G401.6 (cell line): Measurements from ENCODE around the gene KNDC1.
"Not testable (repeated sequence)": the region's sequence is repeated elsewhere in the genome, so short reads cannot be mapped to it uniquely, and the experiment has no call there.

ENCODE experiments used
- FAIRE-seq: peaks from 2 replicates; lab custom pipeline; 2012; peaks lifted over from hg19 to GRCh38; lab: Jason Lieb, UNC

The KNDC1 gene

GRCh38 chr10:133141144-133141957 is 18.7 kb upstream of the KNDC1 start:
- FAIRE-seq: no peak

DNA sequence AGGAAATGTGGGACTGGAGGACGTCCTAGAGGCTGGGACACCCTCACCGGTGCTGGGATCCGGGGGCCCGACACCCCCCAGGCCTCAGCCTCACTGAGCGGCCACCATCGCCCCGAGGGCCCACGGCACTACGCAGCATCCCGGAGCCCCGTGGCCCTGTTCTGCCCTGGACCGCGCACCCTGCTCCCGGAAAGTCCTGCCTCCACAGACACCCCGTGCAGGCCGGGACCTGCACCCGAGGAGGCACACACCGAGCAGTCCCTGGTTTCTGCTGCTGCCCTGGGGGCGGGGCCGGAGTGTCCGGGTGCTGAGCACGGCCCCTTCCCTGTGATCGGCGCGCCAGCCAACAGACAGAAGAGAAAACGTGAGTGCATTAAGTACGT is 18.1 kb upstream of the KNDC1 start:
- FAIRE-seq: no peak

- FAIRE-seq: no peak
Measured at GRCh38 chr10:133142523-133143199, 17.4 kb upstream of the KNDC1 start.

DNA sequence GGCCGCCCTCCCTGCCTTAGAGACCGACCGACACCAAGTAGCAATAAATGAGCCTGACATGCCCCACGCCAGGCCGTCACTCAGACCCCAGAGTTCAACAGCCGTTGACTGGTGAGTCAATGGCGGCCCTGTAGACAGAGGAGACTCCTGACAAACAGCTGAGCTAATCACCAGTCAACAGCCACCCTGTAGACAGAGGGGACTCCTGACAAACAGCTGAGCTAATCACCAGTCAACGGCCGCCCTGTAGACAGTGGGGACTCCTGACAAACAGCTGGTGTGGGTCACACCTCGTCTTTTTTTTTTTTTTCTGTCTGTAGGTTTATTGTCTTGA is 16.9 kb upstream of the KNDC1 start:
- FAIRE-seq: no peak

GRCh38 chr10:133143546-133143945 is 16.5 kb upstream of the KNDC1 start:
- FAIRE-seq: no peak

DNA sequence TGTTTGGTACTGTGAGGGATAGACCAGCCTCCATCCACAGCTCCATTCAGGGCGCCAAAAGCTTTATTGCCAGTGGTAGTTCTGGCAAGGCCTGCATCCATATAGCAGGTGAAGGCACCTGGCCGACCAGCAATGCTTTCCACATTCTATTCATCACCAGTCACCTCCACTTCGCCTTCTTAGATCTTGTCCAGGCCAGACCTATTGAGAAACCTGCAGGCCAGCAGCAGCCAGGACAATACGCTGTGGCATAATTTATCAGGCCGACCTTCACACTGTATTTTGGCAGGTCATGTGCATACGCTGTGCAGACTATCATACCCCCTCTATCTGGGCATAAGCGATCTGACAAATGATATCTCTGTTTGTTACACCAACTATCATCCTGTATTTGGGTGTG is 15.2 kb upstream of the KNDC1 start:
- no peak for FAIRE-seq

DNA sequence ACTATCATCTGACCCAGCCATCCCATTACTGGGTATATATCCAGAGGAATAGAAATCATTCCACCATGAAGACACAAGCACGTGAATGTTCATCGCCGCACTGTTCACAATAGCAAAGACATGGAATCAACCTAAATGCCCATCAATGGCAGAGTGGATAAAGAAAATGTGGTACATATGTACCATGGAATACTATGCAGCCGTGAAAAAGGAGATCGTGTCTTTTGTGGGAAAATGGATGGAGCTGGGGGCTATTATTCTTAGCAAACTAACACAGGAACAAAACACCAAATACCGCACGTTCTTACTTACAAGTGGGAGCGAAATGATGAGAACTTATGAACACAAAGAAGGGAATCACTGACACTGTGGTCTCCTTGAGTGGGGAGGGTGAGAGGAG is 9.8 kb upstream of the KNDC1 start:
- no peak for FAIRE-seq

GRCh38 chr10:133150656-133151055 is 9.4 kb upstream of the KNDC1 start:
- FAIRE-seq: no peak

- not testable (repeated sequence) for FAIRE-seq
Measured at GRCh38 chr10:133151071-133151470, 8.9 kb upstream of the KNDC1 start.

- no peak for FAIRE-seq
Measured at GRCh38 chr10:133151543-133151972, 8.5 kb upstream of the KNDC1 start.

GRCh38 chr10:133154411-133154810 is 5.6 kb upstream of the KNDC1 start:
- no peak for FAIRE-seq

GRCh38 chr10:133154996-133155778 is 4.8 kb upstream of the KNDC1 start:
- FAIRE-seq: no peak

GRCh38 chr10:133156674-133157579 is 3.1 kb upstream of the KNDC1 start:
- no peak for FAIRE-seq

DNA sequence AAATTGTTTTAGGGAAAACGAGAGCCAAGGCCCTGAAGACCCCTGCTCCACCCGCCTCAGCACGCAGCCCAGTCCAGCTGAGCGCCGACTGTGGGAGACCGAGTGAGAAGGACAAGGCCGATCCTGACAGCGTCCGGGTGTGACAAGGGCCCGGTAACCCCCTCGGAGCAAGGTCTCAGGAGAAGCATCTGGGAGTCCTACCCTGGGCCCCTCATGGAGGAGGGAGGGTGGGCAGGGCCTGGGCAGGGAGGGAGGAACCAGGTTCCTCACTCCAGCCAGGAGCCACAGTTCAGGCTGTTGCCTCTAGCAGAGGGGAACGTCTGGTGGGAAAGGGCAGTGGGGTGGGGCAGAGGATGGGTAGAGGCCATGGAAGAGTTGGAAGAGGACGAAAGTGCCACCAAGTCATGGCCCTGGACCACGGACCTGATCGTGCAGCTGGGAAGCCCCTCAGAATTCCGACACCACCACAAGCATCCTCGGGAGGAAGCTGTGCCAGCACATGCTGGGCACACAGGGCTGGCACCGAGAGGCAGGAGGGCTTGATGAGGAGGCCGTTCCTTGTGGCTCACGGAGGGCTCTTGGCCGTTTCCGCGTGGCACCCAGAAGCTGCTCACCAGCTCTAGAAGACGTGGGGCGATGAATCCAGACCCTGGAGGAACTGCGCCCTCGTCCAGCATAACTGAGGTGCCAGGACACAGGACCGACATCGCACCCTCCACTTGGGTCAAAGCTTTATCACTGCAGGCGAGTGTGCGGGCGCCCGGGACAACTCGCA is 2.2 kb upstream of the KNDC1 start:
- no peak for FAIRE-seq

DNA sequence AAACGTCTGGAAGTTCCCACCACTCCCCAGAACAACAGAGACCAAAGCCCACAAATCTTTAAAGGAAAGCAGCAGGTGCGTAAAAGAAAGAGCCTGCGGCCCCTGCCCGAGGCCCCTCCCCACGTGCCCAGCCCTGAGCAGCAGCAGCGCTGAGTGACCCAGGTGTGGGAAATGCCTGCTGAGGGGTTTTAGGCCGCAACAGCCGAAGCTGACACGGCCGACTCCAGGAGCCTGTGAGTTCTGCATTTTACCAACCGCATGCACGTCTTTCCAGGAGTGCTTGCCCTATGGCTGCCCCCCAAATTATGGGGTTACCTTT is 1.6 kb upstream of the KNDC1 start:
- no peak for FAIRE-seq

- no peak for FAIRE-seq
Measured at GRCh38 chr10:133158756-133159610, 1.0 kb upstream of the KNDC1 start.

DNA sequence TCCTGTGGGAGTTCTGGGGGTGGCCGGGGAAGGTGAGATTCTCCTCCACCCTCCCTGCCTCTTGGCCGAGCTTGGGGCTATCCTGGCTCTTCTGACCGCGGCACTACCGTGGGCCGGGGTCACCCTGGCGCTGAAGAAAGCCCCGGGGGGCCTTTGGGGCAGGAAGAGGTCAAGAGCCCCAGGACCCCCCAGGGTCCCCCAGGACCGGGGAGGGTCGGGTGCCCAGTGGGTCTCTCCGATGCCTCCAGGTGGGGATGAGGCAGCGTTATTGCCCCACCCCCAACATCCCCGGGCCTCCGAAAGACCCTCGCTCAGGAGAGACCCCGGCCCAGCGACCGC is 439 bp upstream of the KNDC1 start:
- FAIRE-seq: no peak

GRCh38 chr10:133160826-133161471 is 930 bp downstream of the KNDC1 start:
- no peak for FAIRE-seq

DNA sequence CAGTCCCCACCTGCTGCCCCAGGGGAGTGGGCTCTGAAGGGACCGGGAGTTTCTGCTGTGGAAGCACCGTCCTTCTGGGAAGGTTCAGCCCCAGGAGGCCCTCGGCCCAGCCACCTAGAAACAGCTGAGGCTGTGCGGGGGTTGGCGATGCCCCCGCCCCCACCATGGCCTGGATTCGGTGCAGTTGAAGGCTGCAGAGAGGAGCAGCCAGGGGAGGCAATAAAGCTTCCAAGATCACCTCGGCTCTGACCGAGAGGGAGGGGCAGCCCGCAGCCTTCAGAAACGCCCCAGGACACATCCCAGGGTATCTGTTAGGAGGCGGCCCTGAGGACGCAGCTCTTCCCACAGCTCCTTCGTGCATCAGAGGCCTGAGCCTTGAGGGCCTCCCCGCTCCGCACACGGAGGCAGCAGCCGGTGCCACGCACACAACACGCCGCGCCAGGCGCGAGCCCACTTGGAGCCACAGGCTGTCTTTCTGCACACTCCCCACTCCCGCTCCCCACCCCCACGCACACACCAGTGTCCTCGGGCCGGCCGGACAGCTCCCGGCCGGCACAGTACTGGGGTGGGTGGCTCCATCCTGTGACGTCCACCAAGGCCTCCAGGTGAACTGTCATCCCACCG is 1.6 kb downstream of the KNDC1 start:
- FAIRE-seq: no peak
